Mesendoderm (in vitro differentiated cells): Measurements from ENCODE around the gene UFD1.

Experiments
- DNase-seq: peaks from one replicate; pipeline ENCODE4 v3.0.0; 2013
- H2AK5ac ChIP-seq: 2 replicates; pipeline ENCODE4 v1.6.1; 2013; ENCODE audit warnings: low read length, inconsistent platforms
- H2BK120ac ChIP-seq: 2 replicates; pipeline ENCODE4 v1.6.1; 2013; ENCODE audit warnings: low read depth, mild to moderate bottlenecking, low read length, moderate library complexity, mixed read lengths
- H2BK15ac ChIP-seq: replicated peaks from 2 replicates; pipeline ENCODE4 v1.6.1; 2013; ENCODE audit warnings: low read depth, mild to moderate bottlenecking, moderate library complexity
- H2BK5ac ChIP-seq: 2 replicates; pipeline ENCODE4 v1.6.1; 2013; ENCODE audit warnings: low read length, inconsistent platforms
- H3K18ac ChIP-seq: 2 replicates; pipeline ENCODE4 v1.6.1; 2013; ENCODE audit warnings: mild to moderate bottlenecking, low read length, mixed read lengths
- H3K23ac ChIP-seq: one replicate; pipeline ENCODE4 v1.6.1; 2013; ENCODE audit warnings: low read length
- H3K27ac ChIP-seq: 2 replicates; pipeline ENCODE4 v1.5.1; 2013; ENCODE audit warnings: low read depth, mild to moderate bottlenecking, inconsistent platforms, low read length, moderate library complexity
- H3K27me3 ChIP-seq: 2 replicates; pipeline ENCODE4 v1.6.1; 2013; ENCODE audit warnings: low read length, control low read depth, mild to moderate bottlenecking, inconsistent platforms; ENCODE audit not compliant: insufficient read depth, poor library complexity
- H3K36me3 ChIP-seq: 2 replicates; pipeline ENCODE4 v1.6.1; 2013; ENCODE audit warnings: low read length, inconsistent platforms; ENCODE audit not compliant: control insufficient read depth, insufficient read depth
- H3K4ac ChIP-seq: one replicate; pipeline ENCODE4 v1.6.1; 2013; ENCODE audit warnings: low read depth, mild to moderate bottlenecking, low read length, moderate library complexity
- H3K4me1 ChIP-seq: 2 replicates; pipeline ENCODE4 v1.6.1; 2013; ENCODE audit warnings: low read depth, low read length, inconsistent platforms; ENCODE audit not compliant: control insufficient read depth
- H3K4me2 ChIP-seq: 2 replicates; pipeline ENCODE4 v1.6.1; 2013; ENCODE audit warnings: low read length
- H3K4me3 ChIP-seq: 2 replicates; pipeline ENCODE4 v1.5.1; 2013; ENCODE audit warnings: mild to moderate bottlenecking, low read length
- H3K56ac ChIP-seq: one replicate; pipeline ENCODE4 v1.6.1; 2013; ENCODE audit warnings: low read length
- H3K79me1 ChIP-seq: 2 replicates; pipeline ENCODE4 v1.6.1; 2013; ENCODE audit warnings: low read length, inconsistent platforms
- H3K79me2 ChIP-seq: 2 replicates; pipeline ENCODE4 v1.6.1; 2013; ENCODE audit warnings: mild to moderate bottlenecking, low read length; ENCODE audit not compliant: control insufficient read depth, insufficient read depth
- H3K9ac ChIP-seq: 2 replicates; pipeline ENCODE4 v1.6.1; 2013; ENCODE audit warnings: low read length, inconsistent platforms
- H4K5ac ChIP-seq: one replicate; pipeline ENCODE4 v1.6.1; 2013; ENCODE audit warnings: low read length
- H4K8ac ChIP-seq: one replicate; pipeline ENCODE4 v1.6.1; 2013; ENCODE audit warnings: low read depth, mild to moderate bottlenecking, control low read depth, low read length, moderate library complexity
- WGBS: extraction: QIAGEN DNeasy Blood & Tissue Kit; methylation state at CpG from one replicate; pipeline ENCODE4 v1.1.7; 2013; ENCODE audit warnings: low lambda C conversion rate, missing lambda C conversion rate; ENCODE audit not compliant: insufficient coverage; ENCODE audit errors: extremely low coverage; 5-methylcytosine and 5-hydroxymethylcytosine counted together

The UFD1 gene

DNA sequence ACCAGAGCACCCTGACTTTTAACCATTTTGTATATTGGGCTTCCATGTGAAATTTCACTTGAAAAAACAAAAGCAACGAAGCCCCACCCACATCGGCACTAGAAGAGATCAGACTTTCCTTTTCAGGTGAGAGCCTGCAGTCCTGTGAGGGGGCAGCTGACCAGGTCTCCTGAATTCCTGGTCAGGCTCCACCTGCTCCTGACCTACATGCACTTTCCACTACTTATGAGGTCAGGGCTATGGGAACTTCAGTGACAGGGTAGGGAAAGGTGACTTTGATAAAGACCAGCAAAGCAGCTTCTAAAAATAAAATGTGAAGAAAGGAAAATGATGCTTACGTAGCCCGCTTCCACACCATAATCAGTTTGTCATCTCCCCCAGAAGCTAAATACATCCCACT is 72.1 kb downstream of the UFD1 start:
- Histone ChIP-seq H3K36me3 (peaks cover 14% of the 10 kb centered on the region), H4K5ac (no peak overlapping the region), H3K4me3 (no peak overlapping the region), H3K9ac (no peak overlapping the region), H3K79me1 (peaks cover 14% of the 10 kb centered on the region), H2BK5ac (no peak overlapping the region), H3K18ac (no peak overlapping the region), H2BK120ac (no peak overlapping the region), H3K27ac (no peak overlapping the region), H3K79me2 (peaks cover 10% of the 10 kb centered on the region), H2BK15ac (no peak overlapping the region), H3K27me3 (no peaks in the 10 kb centered on the region), H3K4me1 (no peaks in the 10 kb centered on the region), H3K4me2 (no peak overlapping the region), H2AK5ac (no peak overlapping the region), H4K8ac (no peak overlapping the region), H3K4ac (no peak overlapping the region), H3K56ac (no peak overlapping the region), H3K23ac (no peak overlapping the region)
- no peak for DNase-seq
- no CpG with 5 or more reads among the region's 4 CpGs for WGBS

DNA sequence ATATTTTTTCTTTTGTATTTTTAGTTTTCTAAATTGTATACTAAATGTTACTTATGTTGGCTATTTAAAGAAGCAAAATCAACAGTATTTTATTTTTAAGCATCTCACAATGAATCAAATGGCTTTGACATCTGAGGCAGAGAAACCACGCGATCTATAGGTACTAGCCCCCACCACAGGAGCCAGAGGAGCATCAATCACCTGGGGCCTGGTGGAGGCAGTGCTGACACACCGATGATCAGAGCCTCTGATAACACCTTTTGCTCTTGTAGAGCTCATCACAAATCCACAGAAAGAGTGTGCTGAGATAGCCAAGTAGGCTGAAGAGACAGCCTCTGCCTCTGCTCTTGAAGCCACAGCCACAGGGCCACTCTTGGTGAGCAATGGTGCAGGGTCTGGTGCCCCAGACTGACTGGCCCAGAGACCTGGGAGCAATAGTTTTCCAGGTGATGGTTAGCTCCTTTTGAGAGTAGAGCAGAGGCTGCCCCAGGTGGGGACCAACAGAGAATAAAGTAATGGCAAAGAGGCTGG is 72.6 kb downstream of the UFD1 start:
- H2BK5ac ChIP-seq = no peak overlapping the region
- H4K5ac ChIP-seq = no peak overlapping the region
- H3K9ac ChIP-seq = no peak overlapping the region
- whole genome bisulfite sequencing = no CpG with 5 or more reads among the region's 3 CpGs
- no peaks in the 10 kb centered on the region for H3K27me3 ChIP-seq
- DNase-seq = no peak
- no peak overlapping the region for H3K56ac ChIP-seq
- H2BK15ac ChIP-seq = no peak overlapping the region
- H3K4ac ChIP-seq = no peak overlapping the region
- H3K79me1 ChIP-seq = peaks cover 10% of the 10 kb centered on the region
- peaks cover 5% of the 10 kb centered on the region for H3K79me2 ChIP-seq
- peaks cover 14% of the 10 kb centered on the region for H3K36me3 ChIP-seq
- H3K4me2 ChIP-seq = no peak overlapping the region
- no peak overlapping the region for H4K8ac ChIP-seq
- H3K18ac ChIP-seq = no peak overlapping the region
- no peak overlapping the region for H2AK5ac ChIP-seq
- no peak overlapping the region for H3K23ac ChIP-seq
- no peak overlapping the region for H2BK120ac ChIP-seq
- H3K4me3 ChIP-seq = no peak overlapping the region
- H3K4me1 ChIP-seq = no peaks in the 10 kb centered on the region
- H3K27ac ChIP-seq = no peak overlapping the region

DNA sequence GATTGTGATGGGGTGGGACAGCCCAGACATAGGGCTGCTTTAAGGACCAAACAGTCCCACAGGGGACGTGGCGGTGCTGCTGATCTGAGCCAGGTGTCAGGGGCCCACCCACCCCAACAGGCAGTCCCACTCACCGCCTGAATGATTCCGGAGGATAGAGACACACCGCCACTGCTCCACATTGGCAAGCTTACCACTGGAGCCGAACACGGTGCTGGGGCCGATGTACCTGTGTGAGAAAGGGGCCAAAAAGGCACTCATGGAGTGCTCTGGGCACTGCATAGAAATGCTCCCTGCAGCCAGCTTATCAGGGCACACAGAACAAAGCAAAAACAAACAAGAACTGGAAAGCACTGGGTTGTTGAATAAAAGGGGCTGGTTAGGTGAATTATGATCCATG is 73.3 kb downstream of the UFD1 start:
- H4K5ac ChIP-seq = no peak overlapping the region
- peaks cover 14% of the 10 kb centered on the region for H3K36me3 ChIP-seq
- no CpG with 5 or more reads among the region's 8 CpGs for WGBS

DNA sequence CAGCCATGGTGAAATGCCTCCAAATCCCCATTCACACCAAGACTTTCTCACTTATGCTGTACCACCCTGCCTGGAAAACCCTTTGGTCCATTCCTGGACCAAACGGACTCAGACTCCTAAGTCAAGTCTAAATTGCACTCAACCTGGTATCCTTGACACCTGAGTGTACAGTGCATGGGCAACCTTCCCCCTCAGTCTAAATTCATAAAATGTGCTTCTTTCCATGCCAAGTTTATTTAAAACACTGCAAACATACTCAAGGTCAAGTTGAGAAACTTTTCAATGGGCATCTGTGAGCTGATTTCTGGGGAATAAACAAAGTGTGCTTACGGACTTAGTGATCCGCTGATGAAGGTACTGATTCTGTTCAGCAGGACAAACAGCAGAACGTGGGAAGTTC is 73.9 kb downstream of the UFD1 start:
- H3K4me1 ChIP-seq = no peaks in the 10 kb centered on the region
- H4K5ac ChIP-seq = no peak overlapping the region
- peaks cover 14% of the 10 kb centered on the region for H3K36me3 ChIP-seq
- H3K18ac ChIP-seq = no peak overlapping the region
- H3K79me2 ChIP-seq = no peaks in the 10 kb centered on the region
- H3K23ac ChIP-seq = no peak overlapping the region
- H2BK15ac ChIP-seq = no peak overlapping the region
- no peak overlapping the region for H2BK120ac ChIP-seq
- no peak overlapping the region for H3K4me3 ChIP-seq
- H3K4ac ChIP-seq = no peak overlapping the region
- WGBS = no CpG with 5 or more reads among the region's 4 CpGs
- no peak for DNase-seq
- H3K79me1 ChIP-seq = peaks cover 3% of the 10 kb centered on the region
- no peak overlapping the region for H3K56ac ChIP-seq
- H3K27me3 ChIP-seq = no peaks in the 10 kb centered on the region
- H3K27ac ChIP-seq = no peak overlapping the region
- H3K9ac ChIP-seq = no peak overlapping the region
- H2AK5ac ChIP-seq = no peak overlapping the region
- H3K4me2 ChIP-seq = no peak overlapping the region
- H2BK5ac ChIP-seq = no peak overlapping the region
- no peak overlapping the region for H4K8ac ChIP-seq

More for the DNA sequence above, 73.3 kb downstream of the UFD1 start:
- Histone ChIP-seq H3K4me2 (no peak overlapping the region), H3K79me1 (peaks cover 3% of the 10 kb centered on the region), H3K56ac (no peak overlapping the region), H2BK15ac (no peak overlapping the region), H4K8ac (no peak overlapping the region), H2BK120ac (no peak overlapping the region), H3K4me3 (no peak overlapping the region), H3K27me3 (no peaks in the 10 kb centered on the region), H2BK5ac (no peak overlapping the region), H2AK5ac (no peak overlapping the region), H3K9ac (no peak overlapping the region), H3K4ac (no peak overlapping the region), H3K18ac (no peak overlapping the region), H3K4me1 (no peaks in the 10 kb centered on the region), H3K27ac (no peak overlapping the region), H3K23ac (no peak overlapping the region), H3K79me2 (no peaks in the 10 kb centered on the region)
- DNase-seq = no peak

DNA sequence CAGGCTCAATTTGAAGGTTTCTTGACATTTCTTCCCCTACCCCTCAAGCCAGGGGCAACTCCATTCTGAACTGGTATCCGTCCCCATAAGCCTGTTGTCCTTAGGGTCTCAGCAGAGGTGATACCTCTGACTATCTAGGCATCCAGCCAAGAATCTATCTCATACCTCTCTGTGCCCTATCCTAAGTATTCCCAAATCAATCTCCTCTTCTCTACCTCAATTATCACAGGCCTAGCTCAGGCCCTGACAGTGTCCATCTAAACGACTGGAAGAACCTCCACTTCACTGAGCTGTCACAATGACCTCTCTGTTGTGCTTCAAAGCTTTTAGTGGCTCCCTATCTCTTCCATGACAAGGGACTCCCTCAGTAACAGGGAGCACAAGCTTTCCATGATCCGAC is 74.3 kb downstream of the UFD1 start:
- no peak overlapping the region for H3K27ac ChIP-seq
- H2BK5ac ChIP-seq = no peak overlapping the region
- H3K18ac ChIP-seq = no peak overlapping the region
- no peaks in the 10 kb centered on the region for H3K4me1 ChIP-seq
- H2AK5ac ChIP-seq = no peak overlapping the region
- H3K4ac ChIP-seq = no peak overlapping the region
- H3K9ac ChIP-seq = no peak overlapping the region
- no peaks in the 10 kb centered on the region for H3K79me2 ChIP-seq
- no peak overlapping the region for H4K5ac ChIP-seq
- H3K4me2 ChIP-seq = no peak overlapping the region
- H3K27me3 ChIP-seq = no peaks in the 10 kb centered on the region
- no peak overlapping the region for H3K56ac ChIP-seq
- H2BK120ac ChIP-seq = no peak overlapping the region
- no CpG with 5 or more reads among the region's 3 CpGs for WGBS
- no peak overlapping the region for H4K8ac ChIP-seq
- DNase-seq = no peak
- peaks cover 3% of the 10 kb centered on the region for H3K79me1 ChIP-seq
- H3K23ac ChIP-seq = no peak overlapping the region
- peaks cover 14% of the 10 kb centered on the region for H3K36me3 ChIP-seq
- H2BK15ac ChIP-seq = no peak overlapping the region
- no peak overlapping the region for H3K4me3 ChIP-seq

DNA sequence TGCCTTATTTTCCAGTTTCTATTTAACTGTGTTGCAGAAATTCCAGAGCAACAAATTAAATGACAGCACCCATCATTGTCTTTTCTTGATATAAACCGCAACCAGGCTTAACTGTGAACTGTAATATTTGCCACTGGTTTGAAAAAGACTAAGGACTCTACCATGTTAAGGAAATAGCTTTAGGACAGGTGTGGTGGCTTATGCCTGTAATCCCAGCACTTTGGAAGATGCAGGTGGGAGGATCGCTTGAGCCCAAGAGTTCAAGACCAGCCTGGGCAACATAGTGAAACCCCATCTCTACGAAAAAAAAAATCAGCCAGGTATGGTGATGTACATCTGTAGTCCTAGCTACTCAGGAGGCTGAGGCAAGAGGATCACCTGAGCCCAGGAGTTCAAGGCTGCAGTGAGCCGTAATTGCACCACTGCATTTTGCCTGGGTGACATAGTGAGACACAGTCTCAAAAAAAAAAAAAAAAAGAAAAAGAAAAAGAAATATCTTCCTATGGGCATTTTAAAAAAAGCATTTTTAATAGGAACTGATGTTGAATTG is 76.3 kb downstream of the UFD1 start:
- no peak overlapping the region for H3K56ac ChIP-seq
- no peak overlapping the region for H2BK5ac ChIP-seq
- H2AK5ac ChIP-seq = no peak overlapping the region
- H3K79me1 ChIP-seq = peaks cover 3% of the 10 kb centered on the region
- H2BK15ac ChIP-seq = no peak overlapping the region
- no peaks in the 10 kb centered on the region for H3K79me2 ChIP-seq
- H3K23ac ChIP-seq = no peak overlapping the region
- H3K4me1 ChIP-seq = no peaks in the 10 kb centered on the region
- no peaks in the 10 kb centered on the region for H3K27me3 ChIP-seq
- H3K4me3 ChIP-seq = no peak overlapping the region
- no peak overlapping the region for H4K5ac ChIP-seq
- no peak overlapping the region for H3K9ac ChIP-seq
- H3K27ac ChIP-seq = no peak overlapping the region
- no peak overlapping the region for H3K4me2 ChIP-seq
- H2BK120ac ChIP-seq = no peak overlapping the region
- no CpG with 5 or more reads among the region's 4 CpGs for WGBS
- H3K4ac ChIP-seq = no peak overlapping the region
- H4K8ac ChIP-seq = no peak overlapping the region
- H3K36me3 ChIP-seq = peaks cover 9% of the 10 kb centered on the region
- no peak for DNase-seq
- H3K18ac ChIP-seq = no peak overlapping the region
